Mesendoderm (in vitro differentiated cells): ENCODE data around the gene TNS1.

Experiments used
- DNase-seq: peaks from one replicate; pipeline ENCODE4 v3.0.0; 2013
- H2AK5ac ChIP-seq: 2 replicates; pipeline ENCODE4 v1.6.1; 2013; ENCODE audit warnings: low read length, inconsistent platforms
- H2BK120ac ChIP-seq: 2 replicates; pipeline ENCODE4 v1.6.1; 2013; ENCODE audit warnings: low read depth, mild to moderate bottlenecking, low read length, moderate library complexity, mixed read lengths
- H2BK15ac ChIP-seq: replicated peaks from 2 replicates; pipeline ENCODE4 v1.6.1; 2013; ENCODE audit warnings: low read depth, mild to moderate bottlenecking, moderate library complexity
- H2BK5ac ChIP-seq: 2 replicates; pipeline ENCODE4 v1.6.1; 2013; ENCODE audit warnings: low read length, inconsistent platforms
- H3K18ac ChIP-seq: 2 replicates; pipeline ENCODE4 v1.6.1; 2013; ENCODE audit warnings: mild to moderate bottlenecking, low read length, mixed read lengths
- H3K23ac ChIP-seq: one replicate; pipeline ENCODE4 v1.6.1; 2013; ENCODE audit warnings: low read length
- H3K27ac ChIP-seq: 2 replicates; pipeline ENCODE4 v1.5.1; 2013; ENCODE audit warnings: low read depth, mild to moderate bottlenecking, inconsistent platforms, low read length, moderate library complexity
- H3K27me3 ChIP-seq: 2 replicates; pipeline ENCODE4 v1.6.1; 2013; ENCODE audit warnings: low read length, control low read depth, mild to moderate bottlenecking, inconsistent platforms; ENCODE audit not compliant: insufficient read depth, poor library complexity
- H3K36me3 ChIP-seq: 2 replicates; pipeline ENCODE4 v1.6.1; 2013; ENCODE audit warnings: low read length, inconsistent platforms; ENCODE audit not compliant: control insufficient read depth, insufficient read depth
- H3K4ac ChIP-seq: one replicate; pipeline ENCODE4 v1.6.1; 2013; ENCODE audit warnings: low read depth, mild to moderate bottlenecking, low read length, moderate library complexity
- H3K4me1 ChIP-seq: 2 replicates; pipeline ENCODE4 v1.6.1; 2013; ENCODE audit warnings: low read depth, low read length, inconsistent platforms; ENCODE audit not compliant: control insufficient read depth
- H3K4me2 ChIP-seq: 2 replicates; pipeline ENCODE4 v1.6.1; 2013; ENCODE audit warnings: low read length
- H3K4me3 ChIP-seq: 2 replicates; pipeline ENCODE4 v1.5.1; 2013; ENCODE audit warnings: mild to moderate bottlenecking, low read length
- H3K56ac ChIP-seq: one replicate; pipeline ENCODE4 v1.6.1; 2013; ENCODE audit warnings: low read length
- H3K79me1 ChIP-seq: 2 replicates; pipeline ENCODE4 v1.6.1; 2013; ENCODE audit warnings: low read length, inconsistent platforms
- H3K79me2 ChIP-seq: 2 replicates; pipeline ENCODE4 v1.6.1; 2013; ENCODE audit warnings: mild to moderate bottlenecking, low read length; ENCODE audit not compliant: control insufficient read depth, insufficient read depth
- H3K9ac ChIP-seq: 2 replicates; pipeline ENCODE4 v1.6.1; 2013; ENCODE audit warnings: low read length, inconsistent platforms
- H4K5ac ChIP-seq: one replicate; pipeline ENCODE4 v1.6.1; 2013; ENCODE audit warnings: low read length
- H4K8ac ChIP-seq: one replicate; pipeline ENCODE4 v1.6.1; 2013; ENCODE audit warnings: low read depth, mild to moderate bottlenecking, control low read depth, low read length, moderate library complexity
- WGBS: extraction: QIAGEN DNeasy Blood & Tissue Kit; methylation state at CpG from one replicate; pipeline ENCODE4 v1.1.7; 2013; ENCODE audit warnings: low lambda C conversion rate, missing lambda C conversion rate; ENCODE audit not compliant: insufficient coverage; ENCODE audit errors: extremely low coverage; 5-methylcytosine and 5-hydroxymethylcytosine counted together

TNS1 gene

DNA sequence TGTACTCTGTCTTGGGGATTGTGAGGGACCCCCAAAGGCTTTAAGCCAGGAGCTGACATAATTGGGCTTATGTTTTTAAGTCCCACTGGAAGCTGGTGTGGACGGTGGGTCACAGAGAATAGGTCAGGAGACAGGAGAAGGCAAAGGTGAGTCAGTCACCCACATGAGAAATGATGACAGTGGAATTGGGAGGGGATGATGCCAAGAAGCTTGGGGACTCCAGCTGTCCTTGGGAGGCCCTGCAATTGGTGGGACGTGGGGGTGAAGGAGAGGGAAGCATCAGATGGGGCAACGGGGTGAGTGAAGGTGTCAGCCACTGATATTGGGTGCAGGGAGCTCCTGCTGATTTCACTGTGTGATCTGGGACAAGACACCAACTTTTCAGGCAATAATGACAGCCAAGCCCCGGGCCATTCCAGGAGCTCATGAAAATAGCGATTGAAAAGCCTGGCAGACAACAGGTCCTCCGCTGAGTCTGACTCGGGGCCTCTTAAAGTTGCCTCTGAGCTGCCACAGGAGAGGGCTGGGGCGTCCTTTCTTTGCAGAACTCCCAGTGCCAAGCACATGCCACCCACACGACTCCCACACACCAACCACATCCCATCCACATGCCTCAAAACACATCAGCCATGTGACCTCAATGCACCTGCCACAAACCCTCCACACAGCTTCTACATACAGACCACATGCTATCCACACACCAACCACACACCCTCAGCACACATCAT, 13.4 kb downstream of the TNS1 start:
- H3K27ac ChIP-seq, result no peak overlapping the region
- DNase-seq, result no peak

GRCh38 chr2:217988840-217989204, 14.0 kb downstream of the TNS1 start:
- Histone ChIP-seq H3K18ac (no peak overlapping the region), H3K27me3 (no peaks in the 10 kb centered on the region), H3K4me1 (peaks cover 4% of the 10 kb centered on the region), H2AK5ac (peak overlapping the region; percentile 75), H3K56ac (peak overlapping the region; percentile 50), H3K4me2 (peak overlapping the region; percentile 23), H2BK120ac (no peak overlapping the region), H3K79me1 (no peaks in the 10 kb centered on the region), H4K8ac (no peak overlapping the region), H2BK5ac (no peak overlapping the region), H4K5ac (no peak overlapping the region), H3K4ac (no peak overlapping the region), H3K27ac (no peak overlapping the region), H3K23ac (no peak overlapping the region), H2BK15ac (no peak overlapping the region), H3K4me3 (no peak overlapping the region), H3K79me2 (no peaks in the 10 kb centered on the region), H3K9ac (peak overlapping the region; percentile 40), H3K36me3 (no peaks in the 10 kb centered on the region)
- peak; percentile 77 for DNase-seq
- WGBS, result no CpG with 5 or more reads among the region's 4 CpGs

More for the DNA sequence above, 13.4 kb downstream of the TNS1 start:
- Histone ChIP-seq H2BK15ac (no peak overlapping the region), H2AK5ac (no peak overlapping the region), H3K4me1 (peaks cover 5% of the 10 kb centered on the region), H3K27me3 (no peaks in the 10 kb centered on the region), H3K56ac (no peak overlapping the region), H3K4me3 (no peak overlapping the region), H4K8ac (no peak overlapping the region), H2BK5ac (no peak overlapping the region), H3K36me3 (no peaks in the 10 kb centered on the region), H3K9ac (no peak overlapping the region), H4K5ac (no peak overlapping the region), H3K18ac (no peak overlapping the region), H3K79me2 (no peaks in the 10 kb centered on the region), H3K4me2 (no peak overlapping the region), H3K23ac (no peak overlapping the region), H2BK120ac (no peak overlapping the region), H3K79me1 (no peaks in the 10 kb centered on the region), H3K4ac (no peak overlapping the region)
- no CpG with 5 or more reads among the region's 9 CpGs for whole genome bisulfite sequencing

- no peaks in the 10 kb centered on the region for H3K79me1 ChIP-seq
- H3K79me2 ChIP-seq, result no peaks in the 10 kb centered on the region
- H2BK5ac ChIP-seq, result peak overlapping the region; percentile 10
- H3K4me1 ChIP-seq, result peaks cover 4% of the 10 kb centered on the region
- peak overlapping the region; percentile 43 for H3K9ac ChIP-seq
- no peak overlapping the region for H3K4me3 ChIP-seq
- H3K36me3 ChIP-seq, result no peaks in the 10 kb centered on the region
- no peak overlapping the region for H2BK120ac ChIP-seq
- H3K27ac ChIP-seq, result peak overlapping the region; percentile 9
- H3K27me3 ChIP-seq, result no peaks in the 10 kb centered on the region
- no CpG with 5 or more reads among the region's 13 CpGs for WGBS
- no peak overlapping the region for H2AK5ac ChIP-seq
- H4K8ac ChIP-seq, result no peak overlapping the region
- peak overlapping the region; percentile 69 for H3K56ac ChIP-seq
- H4K5ac ChIP-seq, result no peak overlapping the region
- H3K23ac ChIP-seq, result no peak overlapping the region
- H3K18ac ChIP-seq, result no peak overlapping the region
- peak; percentile 98 for DNase-seq
- H3K4me2 ChIP-seq, result peak overlapping the region; percentile 23
- no peak overlapping the region for H2BK15ac ChIP-seq
- H3K4ac ChIP-seq, result no peak overlapping the region
These were observed 14.6 kb downstream of the TNS1 start for GRCh38 chr2:217988014-217988839.

- Histone ChIP-seq H3K18ac (no peak overlapping the region), H2BK120ac (no peak overlapping the region), H3K79me2 (no peaks in the 10 kb centered on the region), H3K4me2 (no peak overlapping the region), H3K4ac (no peak overlapping the region), H3K27me3 (no peaks in the 10 kb centered on the region), H3K36me3 (no peaks in the 10 kb centered on the region), H3K27ac (no peak overlapping the region), H3K56ac (no peak overlapping the region), H3K9ac (no peak overlapping the region), H3K4me1 (peaks cover 4% of the 10 kb centered on the region), H3K79me1 (no peaks in the 10 kb centered on the region), H3K4me3 (no peak overlapping the region), H3K23ac (no peak overlapping the region), H2BK15ac (no peak overlapping the region), H2BK5ac (no peak overlapping the region), H4K5ac (no peak overlapping the region), H4K8ac (no peak overlapping the region), H2AK5ac (no peak overlapping the region)
- DNase-seq, result no peak
- no CpG with 5 or more reads among the region's 4 CpGs for WGBS
These were observed 15.4 kb downstream of the TNS1 start for GRCh38 chr2:217987391-217987790.

DNA sequence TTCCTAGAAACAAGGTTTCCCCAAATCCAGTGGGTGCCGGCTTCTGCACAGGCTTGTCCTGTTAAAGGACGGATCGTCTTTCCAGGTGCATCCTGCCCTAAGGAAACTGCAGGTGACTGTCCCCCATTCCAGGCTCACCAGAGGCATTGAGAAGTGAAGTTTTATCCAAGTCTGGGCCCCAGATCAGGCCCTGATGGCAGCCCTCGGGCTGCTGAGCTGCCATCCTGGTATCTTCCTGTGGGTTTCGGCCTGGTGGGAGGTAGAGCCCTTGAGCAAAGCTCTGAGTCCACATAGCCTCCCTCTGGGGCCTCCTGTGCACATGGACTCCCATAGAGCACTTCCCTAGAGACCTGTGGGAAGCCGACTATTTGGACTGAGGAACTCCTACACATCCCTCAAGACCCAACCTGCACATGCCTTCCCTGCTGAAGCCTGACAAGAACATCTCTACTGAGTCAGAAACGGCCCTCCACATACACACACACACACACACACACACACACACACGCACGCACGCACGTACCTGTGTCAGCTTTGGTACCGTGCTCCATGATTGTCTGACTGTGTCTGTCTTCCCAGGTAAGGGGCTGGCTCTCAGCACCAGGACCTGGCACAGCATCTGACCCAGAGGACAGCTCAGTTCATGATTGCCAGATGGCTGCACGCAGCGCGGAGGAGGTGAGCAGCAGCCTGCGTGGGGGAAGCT, 16.4 kb downstream of the TNS1 start:
- Histone ChIP-seq H3K36me3 (no peaks in the 10 kb centered on the region), H3K79me1 (no peaks in the 10 kb centered on the region), H3K23ac (no peak overlapping the region), H2BK120ac (no peak overlapping the region), H4K8ac (no peak overlapping the region), H3K4me3 (no peak overlapping the region), H3K4ac (no peak overlapping the region), H3K4me1 (peaks cover 4% of the 10 kb centered on the region), H3K4me2 (no peak overlapping the region), H3K56ac (no peak overlapping the region), H2BK5ac (no peak overlapping the region), H3K27ac (no peak overlapping the region), H3K9ac (no peak overlapping the region), H3K79me2 (no peaks in the 10 kb centered on the region), H2AK5ac (no peak overlapping the region), H4K5ac (no peak overlapping the region), H3K27me3 (no peaks in the 10 kb centered on the region), H2BK15ac (no peak overlapping the region), H3K18ac (no peak overlapping the region)
- DNase-seq, result no peak
- no CpG with 5 or more reads among the region's 16 CpGs for WGBS
